Measurements from ENCODE around the gene STRC.
"Not testable (repeated sequence)": the region's sequence is repeated elsewhere in the genome, so short reads cannot be mapped to it uniquely, and the experiment has no call there.

Gene STRC

DNA sequence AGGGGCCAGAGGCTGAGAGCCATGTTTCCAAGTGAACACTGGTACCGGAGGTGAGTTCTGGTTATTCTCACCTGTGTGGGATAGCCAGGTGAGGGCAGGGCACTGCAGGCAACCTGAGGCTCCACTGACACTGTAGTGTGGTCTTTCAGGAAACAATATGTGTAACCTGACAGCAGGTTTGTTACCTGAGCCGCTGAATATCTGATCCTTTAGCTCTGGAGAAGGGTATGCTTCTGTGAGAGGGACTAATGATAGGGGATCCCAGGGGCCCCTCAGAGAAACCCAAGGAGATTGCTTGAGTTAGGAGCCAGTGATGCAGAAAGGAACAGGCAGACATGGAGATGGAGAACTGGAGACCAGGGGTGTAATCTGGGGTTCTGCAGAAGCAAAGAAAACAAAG lies at the start of gene STRC:
Gene STRC (minus strand): TSS at position 101 of the 400 bp plus-strand sequence. CDS start 78 bp downstream, at position 23.
- not testable (repeated sequence) for DNase-seq

DNA sequence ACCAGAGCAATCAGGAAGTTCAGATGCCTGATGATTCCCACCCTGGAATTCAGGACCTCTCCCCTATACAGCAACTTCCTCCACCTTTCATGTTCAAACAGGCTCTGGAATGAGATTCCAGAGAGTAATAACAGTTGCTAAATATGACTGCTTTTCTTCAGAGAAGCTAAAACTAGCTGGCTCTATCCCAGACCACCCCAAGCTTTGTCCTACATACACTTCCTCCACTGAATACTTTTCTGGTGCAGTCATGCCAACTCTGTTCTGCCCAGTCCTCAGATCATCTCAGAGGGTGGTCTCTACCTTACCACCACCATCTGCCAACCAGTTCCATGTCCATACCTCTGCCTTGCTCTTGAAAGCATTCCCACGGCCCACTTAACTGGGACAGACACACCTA lies 47.6 kb upstream of the STRC start:
- not testable (repeated sequence) for DNase-seq

DNA sequence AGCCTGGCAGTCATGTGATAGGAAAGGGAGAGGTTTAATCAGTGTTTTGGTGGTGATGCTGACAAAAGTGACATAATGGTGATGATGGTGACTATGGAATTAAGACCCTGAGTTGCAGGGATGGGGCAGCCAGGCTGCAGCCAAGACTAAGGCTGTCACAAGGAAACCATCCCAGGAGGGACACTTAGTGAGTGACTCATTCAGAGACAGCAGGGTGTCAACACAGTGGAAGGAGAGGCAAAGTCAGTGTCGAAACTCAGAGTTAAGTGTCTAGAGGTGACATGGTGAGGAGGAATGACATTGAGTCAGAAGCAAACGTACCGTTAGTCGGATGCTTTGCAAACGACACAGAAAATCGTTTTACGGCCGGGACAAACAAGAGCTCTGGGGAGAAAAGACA lies 44.7 kb upstream of the STRC start:
- DNase-seq: not testable (repeated sequence)

DNA sequence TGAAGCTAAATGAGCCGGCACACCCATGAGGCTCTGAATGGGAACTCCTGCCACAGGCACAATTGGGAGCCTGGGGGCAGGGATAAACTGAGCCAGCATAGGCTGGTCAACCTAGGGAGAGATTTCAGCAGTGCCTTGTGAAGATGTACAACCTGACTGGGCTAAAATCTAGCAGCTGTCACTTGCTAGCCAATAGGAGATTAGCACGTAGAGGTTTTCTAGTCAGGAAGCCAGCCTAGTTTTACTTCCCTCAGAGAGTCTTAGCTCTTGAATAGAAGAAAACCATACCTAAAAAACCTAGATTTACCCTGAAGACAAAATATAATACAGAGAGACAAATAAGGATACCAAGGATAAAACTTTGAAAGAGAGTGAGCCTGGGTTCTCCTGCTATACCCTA lies 43.7 kb upstream of the STRC start:
- not testable (repeated sequence) for DNase-seq

DNA sequence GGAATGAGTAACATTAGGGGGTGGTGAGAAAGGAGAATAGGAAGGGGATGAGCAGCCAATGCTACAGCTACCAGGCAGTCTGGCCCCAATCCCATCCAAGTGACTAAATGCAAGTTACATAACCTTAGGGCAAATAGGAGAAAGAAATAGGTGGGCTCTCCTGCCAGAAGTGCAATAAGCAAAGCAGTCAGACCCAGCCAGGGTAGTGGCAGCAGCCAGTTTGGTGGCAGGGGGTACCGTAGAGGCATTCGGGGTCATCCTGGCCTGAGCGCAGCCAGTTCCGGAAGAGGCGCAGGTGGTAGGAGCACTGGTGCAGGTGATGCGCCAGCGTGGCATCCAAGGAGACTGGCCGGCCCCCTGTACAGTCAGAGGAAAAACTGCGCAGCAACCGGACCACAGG lies 41.1 kb upstream of the STRC start:
- DNase-seq: not testable (repeated sequence)

DNA sequence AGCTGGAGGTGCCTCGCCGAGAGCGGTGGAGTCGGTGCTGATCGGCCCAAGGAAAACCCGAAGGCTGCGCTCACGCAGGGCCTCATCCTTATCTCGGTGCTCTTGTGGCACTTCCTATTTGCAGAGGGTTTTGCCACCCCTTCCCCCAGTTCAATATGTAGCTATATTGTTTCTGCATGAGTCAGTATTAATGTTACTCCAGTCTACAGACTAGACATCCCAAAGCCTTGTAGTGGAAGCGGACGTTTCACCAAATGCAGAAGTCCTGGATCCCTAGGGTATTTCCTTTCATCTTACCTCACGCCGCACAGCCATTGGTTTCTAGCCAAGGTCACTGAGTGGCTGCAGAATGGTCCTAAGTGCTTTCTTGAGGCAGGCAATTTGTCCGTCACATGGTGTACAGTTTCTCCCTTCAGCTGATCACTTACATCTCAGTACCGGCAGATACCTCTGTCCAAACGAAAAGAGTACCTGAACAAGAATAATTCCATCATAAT lies 30.9 kb upstream of the STRC start:
- not testable (repeated sequence) for DNase-seq

DNA sequence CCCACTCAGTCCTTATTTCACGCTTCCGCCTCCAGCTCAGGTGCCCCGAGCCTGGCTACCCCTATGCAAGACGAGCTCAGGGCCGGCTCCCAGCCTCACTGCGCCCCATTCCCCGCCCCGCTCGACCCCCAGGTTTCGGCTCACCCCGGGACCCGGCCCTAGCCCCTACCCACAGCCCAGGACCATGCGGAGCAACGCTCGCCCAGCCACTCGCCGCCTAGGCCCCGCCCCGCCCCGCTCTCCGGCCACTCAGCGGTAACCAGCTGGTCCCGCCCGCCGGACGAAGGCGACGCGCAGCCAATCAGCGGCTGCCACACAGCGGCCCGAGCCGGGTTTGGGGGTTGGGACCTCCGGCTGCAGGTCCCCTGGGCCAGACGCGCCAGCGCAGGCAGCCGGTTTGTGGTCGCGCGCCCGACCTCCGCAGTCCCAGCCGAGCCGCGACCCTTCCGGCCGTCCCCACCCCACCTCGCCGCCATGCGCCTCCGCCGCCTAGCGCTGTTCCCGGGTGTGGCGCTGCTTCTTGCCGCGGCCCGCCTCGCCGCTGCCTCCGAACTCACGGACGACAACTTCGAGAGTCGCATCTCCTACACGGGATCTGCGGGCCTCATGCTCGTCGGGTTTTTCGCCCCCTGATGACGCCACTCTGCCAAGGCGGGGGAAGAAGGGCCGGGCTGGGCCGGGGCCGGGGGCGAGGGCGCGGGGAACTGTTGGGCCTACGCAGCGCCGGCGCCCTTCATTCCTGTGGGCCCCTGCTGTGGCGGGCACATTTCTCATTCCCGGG lies 30.2 kb upstream of the STRC start, which contains the start of gene CATSPER2:
Gene CATSPER2 (minus strand): TSS at position 196 of the 781 bp plus-strand sequence. CDS start 783 bp downstream, outside the sequence.
- DNase-seq: no peak

DNA sequence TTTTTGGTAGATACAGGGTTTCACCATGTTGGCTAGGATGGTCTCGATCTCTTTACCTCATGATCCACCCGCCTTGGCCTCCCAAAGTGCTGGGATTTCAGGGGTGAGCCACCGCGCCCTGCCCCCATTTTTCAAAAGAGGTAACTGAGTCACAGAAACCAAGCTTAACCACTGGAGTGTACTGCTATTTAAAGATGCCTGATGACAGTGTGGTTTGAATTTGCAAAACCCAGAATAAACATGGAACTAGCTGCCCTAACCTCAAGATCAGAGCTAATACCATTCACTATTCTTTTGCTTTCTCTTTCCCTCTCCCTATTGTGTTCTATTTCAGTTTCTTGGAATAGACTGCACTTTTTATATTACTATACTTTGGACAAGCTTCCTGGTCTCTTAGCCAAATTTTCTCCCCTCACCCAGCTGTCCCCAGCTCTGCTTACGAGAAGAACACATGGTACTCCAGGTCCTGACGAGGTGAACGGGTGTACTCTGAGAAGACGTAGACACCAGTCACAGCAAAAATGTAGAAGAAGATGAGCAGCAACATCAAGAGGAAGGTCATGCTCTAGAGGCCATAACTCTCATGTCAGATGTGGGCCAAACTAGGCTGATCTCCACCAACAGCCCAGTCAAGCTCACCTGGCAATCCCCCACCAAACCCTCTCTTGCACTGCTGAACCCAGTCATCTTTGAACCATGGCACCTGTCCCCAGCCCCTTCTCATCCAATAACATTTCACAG lies 20.0 kb upstream of the STRC start:
- not testable (repeated sequence) for DNase-seq

DNA sequence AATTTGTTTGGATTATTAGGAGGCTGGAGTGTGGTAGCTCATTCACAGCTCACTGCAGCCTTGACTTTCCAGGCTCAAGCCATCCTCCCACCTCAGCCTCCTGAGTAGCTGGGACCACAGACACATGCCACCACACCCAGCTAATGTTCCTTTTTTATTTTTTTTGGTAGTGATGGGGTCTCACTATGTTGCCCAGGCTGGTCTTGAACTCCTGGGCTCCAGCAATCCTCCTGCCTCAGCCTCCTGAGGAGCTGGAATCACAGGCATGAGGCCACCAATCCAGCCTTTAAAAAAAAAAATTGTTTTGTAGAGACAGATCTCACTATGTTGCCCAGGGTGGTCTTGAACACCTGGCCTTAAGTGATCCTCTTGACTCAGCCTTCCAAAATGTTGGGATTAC lies 8.3 kb upstream of the STRC start:
- not testable (repeated sequence) for DNase-seq

DNA sequence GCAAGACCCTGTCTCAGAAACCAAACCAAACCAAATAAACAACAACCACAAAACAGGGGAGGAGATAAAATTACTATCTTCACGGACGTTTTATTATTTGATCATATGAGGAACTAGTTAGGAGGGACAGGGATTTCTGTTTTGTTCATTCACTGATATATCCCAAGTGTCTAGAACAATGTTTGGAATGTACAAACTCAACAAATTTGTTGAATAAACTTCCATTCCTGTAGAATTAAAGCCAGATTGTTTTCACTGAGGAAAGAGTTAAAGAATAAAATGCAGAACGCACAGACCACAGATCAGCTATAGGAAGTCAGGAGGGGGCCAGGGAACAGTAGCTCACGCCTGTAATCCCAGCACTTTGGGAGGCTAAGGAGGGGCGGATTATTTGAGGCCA lies 6.5 kb upstream of the STRC start:
- DNase-seq: no peak

DNA sequence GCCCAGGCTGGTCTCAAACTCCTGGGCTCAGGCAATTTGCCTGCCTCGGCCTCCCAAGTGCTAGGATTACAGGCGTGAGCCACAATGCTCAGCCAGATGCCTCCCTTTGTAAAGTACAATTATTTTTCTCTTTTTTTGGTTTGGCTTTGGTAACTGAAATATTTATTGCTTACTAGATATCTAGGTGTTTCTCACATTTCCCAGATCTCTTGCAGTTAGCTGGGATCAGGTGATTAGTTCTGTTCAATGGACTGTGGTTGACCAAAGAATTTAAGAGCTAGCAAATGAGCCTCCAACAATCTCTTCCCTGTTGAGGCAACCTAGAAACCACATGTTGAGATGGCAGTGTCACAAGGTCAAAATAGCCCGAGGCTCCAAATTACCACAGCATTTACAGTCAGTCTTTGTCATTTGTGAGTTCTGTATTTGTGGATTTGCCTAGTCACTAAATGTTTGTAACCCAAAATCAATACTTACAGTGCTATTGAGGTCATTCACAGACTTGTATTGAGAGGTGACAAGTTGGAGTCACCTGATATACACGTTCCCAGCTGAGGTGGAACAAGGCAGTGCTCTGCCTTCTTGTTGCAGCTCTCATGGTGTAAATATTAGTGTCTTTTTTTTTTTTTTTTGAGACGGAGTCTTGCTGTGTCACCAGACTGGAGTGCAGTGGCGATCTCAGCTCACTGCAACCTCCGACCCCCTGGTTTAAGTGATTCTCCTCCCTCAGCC lies 3.6 kb upstream of the STRC start:
- DNase-seq: not testable (repeated sequence)

DNA sequence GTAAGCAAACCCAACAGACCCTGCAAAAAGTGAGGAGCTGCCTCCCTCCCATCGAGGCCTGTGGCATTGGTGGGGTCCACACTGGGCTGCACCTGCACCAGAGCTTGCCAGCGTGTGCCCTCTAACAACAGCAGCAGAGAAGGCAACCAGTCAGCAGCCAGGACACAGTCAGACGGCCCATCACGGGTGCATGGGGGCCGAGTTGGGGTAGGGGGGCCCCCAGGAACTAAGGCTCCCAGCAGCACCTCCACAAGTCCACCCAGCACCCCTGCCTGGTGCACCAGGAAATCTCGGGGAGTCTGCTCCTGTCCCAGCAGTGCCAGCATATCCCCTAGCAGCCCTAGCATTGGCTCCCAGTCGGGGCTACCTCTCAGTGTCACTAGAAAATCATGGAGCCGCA lies 850 bp downstream of the STRC start:
- DNase-seq: not testable (repeated sequence)

DNA sequence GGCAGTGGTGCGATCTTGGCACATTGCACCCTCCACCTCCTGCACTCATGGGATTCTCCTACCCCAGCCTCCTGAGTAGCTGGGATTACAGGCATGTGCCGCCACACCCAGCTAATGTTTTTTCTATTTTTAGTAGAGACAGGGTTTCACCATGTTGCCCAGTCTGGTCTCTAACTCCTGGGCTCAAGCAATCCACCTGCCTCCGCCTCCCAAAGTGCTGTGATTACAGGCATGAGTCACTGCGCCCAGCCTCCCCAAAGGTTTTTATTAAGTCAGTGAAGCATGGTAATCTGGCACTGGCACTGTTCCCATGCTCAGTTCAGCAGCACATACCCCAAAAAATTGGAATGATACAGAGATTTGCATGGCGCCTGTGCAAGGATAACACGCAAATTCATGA lies 16.4 kb downstream of the STRC start:
- not testable (repeated sequence) for DNase-seq

DNA sequence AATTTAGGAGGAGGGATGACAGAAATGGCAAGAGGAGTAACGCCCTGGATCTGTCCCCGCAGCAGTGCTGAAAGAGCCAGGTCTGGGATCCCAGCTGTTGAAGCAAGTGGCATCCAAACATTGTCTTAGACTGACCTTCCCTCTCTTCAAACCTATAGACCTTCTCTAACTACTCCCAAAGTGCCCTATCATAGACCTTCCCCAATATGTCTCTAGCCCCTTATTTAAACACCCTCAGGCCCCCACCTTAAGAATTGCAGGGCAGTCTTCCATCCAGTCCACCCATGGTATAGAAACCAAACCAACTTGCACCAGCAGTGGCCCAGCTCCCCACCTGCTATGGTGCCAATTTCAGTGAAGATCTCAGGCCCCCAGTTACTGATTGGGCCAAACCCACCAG lies 18.4 kb downstream of the STRC start:
- not testable (repeated sequence) for DNase-seq

DNA sequence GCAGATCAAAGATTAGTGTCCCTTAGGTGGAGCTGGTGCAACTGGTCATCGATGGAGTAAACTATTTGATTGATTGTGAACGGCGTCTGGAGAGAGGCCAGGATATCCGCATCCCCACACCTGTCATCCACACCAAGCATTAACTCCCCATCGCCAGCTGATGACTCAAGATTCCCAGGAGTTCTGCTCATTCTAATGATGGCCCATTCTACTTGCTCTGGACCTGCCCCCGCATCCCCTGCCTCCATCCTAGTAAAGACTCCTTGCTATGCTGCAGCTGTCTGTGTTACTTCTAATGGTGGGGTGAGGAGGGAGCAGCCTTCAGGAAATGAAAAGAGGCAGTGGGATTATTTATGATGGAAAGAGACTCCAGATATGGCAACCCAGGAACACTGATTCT lies 19.5 kb downstream of the STRC start:
- DNase-seq: not testable (repeated sequence)

DNA sequence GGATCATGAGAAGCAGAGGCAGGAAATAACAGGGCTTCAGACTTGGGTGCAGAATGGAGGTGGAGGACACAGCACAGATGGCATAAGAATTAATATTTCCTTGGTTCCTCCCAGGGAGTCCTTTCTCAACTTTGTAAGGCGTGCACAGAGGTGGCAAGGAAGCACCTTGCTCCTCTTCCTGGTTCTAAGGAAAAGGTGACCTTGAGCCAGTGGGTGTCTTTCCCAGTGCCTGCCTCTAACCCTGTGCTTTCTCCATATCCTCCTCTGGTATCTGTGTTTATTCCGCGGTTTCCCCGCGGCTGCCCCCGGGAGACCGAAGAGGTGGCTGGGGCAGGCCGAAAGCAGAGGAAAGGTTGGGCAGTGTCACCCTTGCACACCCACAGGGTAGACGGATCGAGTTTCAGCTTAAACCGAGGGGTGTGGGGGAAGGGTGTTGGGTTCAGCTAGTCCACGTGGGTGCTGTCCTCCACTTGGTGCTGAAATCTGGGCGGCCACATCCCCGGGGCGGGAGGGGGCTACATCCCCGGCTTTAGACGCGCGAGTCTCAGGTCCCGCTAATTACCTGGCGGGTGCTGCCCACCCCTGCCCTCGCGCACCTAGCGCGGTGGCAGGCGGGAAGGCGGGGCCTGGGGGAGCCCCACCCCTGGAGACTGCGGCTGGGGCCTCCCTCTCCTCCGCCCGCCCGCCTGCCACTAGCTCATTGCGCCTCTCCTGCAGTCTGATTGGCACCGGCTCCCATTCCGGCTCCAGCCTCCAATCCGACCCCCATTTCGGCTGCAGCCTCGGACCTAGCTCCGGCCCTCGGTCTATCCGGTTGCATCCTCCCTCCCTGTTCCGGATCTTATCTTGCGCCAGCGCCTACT lies 25.0 kb downstream of the STRC start, which contains the start of gene CKMT1B:
Gene CKMT1B (plus strand): TSS at position 700 of the 863 bp plus-strand sequence. CDS start 192 bp downstream, outside the sequence.
- DNase-seq: not testable (repeated sequence)

DNA sequence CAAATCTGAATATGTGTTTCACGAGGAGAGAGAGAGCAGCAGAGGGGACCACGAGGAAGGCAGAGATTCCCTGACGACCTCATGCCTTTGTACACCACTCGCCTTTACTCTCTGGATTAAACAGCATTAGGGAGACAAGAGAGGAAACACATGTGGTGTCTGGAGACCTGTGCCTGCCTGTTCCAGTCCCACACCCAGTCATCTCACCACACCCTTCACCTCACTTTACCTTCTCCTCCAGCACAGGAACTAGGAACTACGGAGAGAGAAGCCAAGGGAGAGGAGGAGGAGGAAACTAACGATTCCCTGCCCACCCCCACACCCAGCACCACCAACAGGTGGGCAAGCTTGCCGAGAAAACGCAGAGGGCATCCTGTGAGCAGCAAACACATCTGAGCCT lies 25.8 kb downstream of the STRC start:
- not testable (repeated sequence) for DNase-seq

DNA sequence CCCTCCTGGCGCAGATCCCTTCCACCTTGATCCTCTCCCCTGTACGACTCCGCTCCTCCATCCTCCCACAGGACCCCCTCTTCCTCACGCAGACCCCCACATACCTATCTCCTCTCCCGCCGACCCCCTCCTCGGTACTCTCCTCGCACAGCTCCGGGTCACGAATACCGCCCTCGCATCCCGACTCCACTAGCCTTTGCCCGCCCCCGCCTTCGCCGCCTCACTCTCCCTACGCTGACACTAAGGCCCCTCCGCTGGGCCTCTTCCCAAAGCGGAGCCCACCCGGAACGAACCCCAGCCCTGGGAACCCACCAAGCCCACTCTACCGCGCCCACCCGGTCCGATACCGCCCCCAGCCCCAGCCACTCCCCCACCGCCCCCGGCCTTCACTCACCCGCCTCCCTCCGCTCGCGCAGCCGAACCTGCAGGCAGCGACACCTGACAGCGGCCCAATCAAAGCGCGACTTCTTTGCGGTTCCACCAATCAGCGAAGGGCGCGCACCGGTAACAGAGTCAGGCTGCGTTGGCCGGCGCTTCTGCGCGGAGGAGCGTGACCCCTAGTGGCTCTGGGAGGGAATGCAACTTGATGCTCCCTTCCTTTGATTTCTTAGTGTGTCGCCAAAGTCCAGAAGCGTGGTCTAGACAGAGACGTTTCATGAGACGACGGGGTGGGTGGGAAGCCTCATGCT lies 28.7 kb downstream of the STRC start, which contains the start of gene PPIP5K1:
Gene PPIP5K1 (minus strand): TSS at position 431 of the 689 bp plus-strand sequence. CDS start 5,704 bp downstream, outside the sequence.
- not testable (repeated sequence) for DNase-seq

DNA sequence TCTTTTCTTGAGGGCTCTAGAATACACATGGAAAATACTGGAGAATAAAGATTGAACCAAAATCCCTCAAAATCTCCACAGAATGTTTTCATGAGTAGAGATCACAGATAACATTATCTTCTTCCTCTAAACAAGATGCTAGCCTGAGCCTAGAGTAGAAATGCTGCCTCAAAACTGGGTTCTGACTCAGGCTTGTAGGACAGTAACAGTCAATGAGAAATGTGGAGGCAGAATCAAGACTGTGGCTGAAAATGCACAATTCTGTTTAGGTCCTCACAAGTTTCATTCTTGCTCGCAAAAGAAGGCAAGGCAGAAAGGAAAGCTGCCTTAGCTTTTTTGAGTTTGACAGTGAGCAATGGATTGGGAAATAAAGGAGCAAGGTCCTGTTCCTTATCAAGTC lies 44.0 kb downstream of the STRC start:
- DNase-seq: not testable (repeated sequence)

DNA sequence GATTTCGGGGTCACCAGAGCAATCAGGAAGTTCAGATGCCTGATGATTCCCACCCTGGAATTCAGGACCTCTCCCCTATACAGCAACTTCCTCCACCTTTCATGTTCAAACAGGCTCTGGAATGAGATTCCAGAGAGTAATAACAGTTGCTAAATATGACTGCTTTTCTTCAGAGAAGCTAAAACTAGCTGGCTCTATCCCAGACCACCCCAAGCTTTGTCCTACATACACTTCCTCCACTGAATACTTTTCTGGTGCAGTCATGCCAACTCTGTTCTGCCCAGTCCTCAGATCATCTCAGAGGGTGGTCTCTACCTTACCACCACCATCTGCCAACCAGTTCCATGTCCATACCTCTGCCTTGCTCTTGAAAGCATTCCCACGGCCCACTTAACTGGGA lies 52.0 kb downstream of the STRC start:
- DNase-seq: not testable (repeated sequence)

DNA sequence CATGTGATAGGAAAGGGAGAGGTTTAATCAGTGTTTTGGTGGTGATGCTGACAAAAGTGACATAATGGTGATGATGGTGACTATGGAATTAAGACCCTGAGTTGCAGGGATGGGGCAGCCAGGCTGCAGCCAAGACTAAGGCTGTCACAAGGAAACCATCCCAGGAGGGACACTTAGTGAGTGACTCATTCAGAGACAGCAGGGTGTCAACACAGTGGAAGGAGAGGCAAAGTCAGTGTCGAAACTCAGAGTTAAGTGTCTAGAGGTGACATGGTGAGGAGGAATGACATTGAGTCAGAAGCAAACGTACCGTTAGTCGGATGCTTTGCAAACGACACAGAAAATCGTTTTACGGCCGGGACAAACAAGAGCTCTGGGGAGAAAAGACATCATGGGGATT lies 54.8 kb downstream of the STRC start:
- not testable (repeated sequence) for DNase-seq

Data from stimulated activated CD4-positive, alpha-beta T cell treated with anti-CD3 and anti-CD28 coated beads, Interleukin-15, amount 100 ng/mL, for 24 hours (primary cell).